Heart left ventricle (tissue), 13 donors: ENCODE measurements around the gene MINDY3.

Source experiments
- CTCF ChIP-seq, 12 donors: fragments of 200-600 bp; sonication (generic) in 4 of 12; IDR thresholded peaks; one replicate each; pipeline versions ENCODE4 v1.5.0 to v1.8.0; 2018 to 2022; ENCODE audit warnings: antibody characterized with exemption in 12 of 12, mild to moderate bottlenecking in 5 of 12
- POLR2A ChIP-seq, 2 donors: fragments of 450-650 bp; IDR thresholded peaks; one replicate each; pipeline ENCODE4 v1.6.1; 2017; ENCODE audit warnings: antibody characterized with exemption in 2 of 2, mild to moderate bottlenecking in 2 of 2, moderate library complexity in 2 of 2
- donor health status: ischemic (EF 13 %, LVEDD 7.1; RV severe dilation, severe dysfunction).
- donor health status: DM: no; HTN: yes; CAD: no.
- donor health status: DM: no; HTN: no; CAD: no.
- donor health status: ischemic (EF 25% LVEDD 6.9; RV normal size, moderate dysfunction).
- donor health status: ischemic (EF 25% LVEDD 5.7; RV mildly dilated, moderate dysfunction).
- donor health status: ischemic (EF 35%, LVEDD 5.7; RV mildly dilated, moderate dysfunction).
- donor health status: nonischemic (EF 11% LVEDD 7.7; RV severe dilation, severe dysfunction).
- donor health status: DM: yes; HTN: yes; CAD: no.
- donor health status: PGD.
- donor health status: ischemic (EF 29% LVEDD 5.4; RV normal size, mild dysfunction).
- donor health status: nonischemic (EF 23%, LVEDD 6.1; RV moderate dilation, normal function).

GRCh38 chr10:15742836-15743235, 117.5 kb downstream of the MINDY3 start:
- TF ChIP-seq CTCF (IDR thresholded peaks at IDR 0.05): no peak
- no peak for TF ChIP-seq POLR2A (IDR thresholded peaks at IDR 0.05)
